Left lung (tissue), 10 donors: ENCODE measurements around the gene ADAP2. TPM values are rescaled to one million over a fixed set of nuclear protein-coding genes. Genes with fewer than 3 reads are reported as not detected.

Source experiments
- ATAC-seq: fragments of 200-7000 bp; cut with Tn5 transposase; one replicate; pipeline ENCODE4 v1.9.1; 2020; ENCODE audit warnings: moderate library complexity
- DNase-seq, 4 donors: peaks; one replicate each; pipeline ENCODE4 v3.0.0-alpha.2; 2013 to 2020
- H3K27ac ChIP-seq, 2 donors: fragments of 200-600 bp; sonication (generic) in 1 of 2; one replicate each; pipeline versions ENCODE4 v1.5.0 to v1.8.0; 2020 to 2021
- H3K27me3 ChIP-seq, 2 donors: fragments of 200-600 bp; sonication (generic) in 1 of 2; one replicate each; pipeline versions ENCODE4 v1.5.0 to v1.8.0; 2020 to 2021
- H3K36me3 ChIP-seq, 2 donors: fragments of 200-600 bp; sonication (generic) in 1 of 2; one replicate each; pipeline versions ENCODE4 v1.5.0 to v1.8.0; 2020 to 2021
- H3K4me1 ChIP-seq, 2 donors: fragments of 200-600 bp; one replicate each; pipeline ENCODE4 v1.8.0; 2021
- H3K4me3 ChIP-seq, 2 donors: fragments of 200-600 bp; sonication (generic) in 1 of 2; one replicate each; pipeline versions ENCODE4 v1.5.0 to v1.8.0; 2020 to 2021; ENCODE audit warnings: mild to moderate bottlenecking in 1 of 2
- H3K9me3 ChIP-seq, 2 donors: fragments of 200-600 bp; sonication (generic) in 1 of 2; one replicate each; pipeline versions ENCODE4 v1.5.0 to v1.8.0; 2020 to 2021
- intact Hi-C, 2 donors: fragments of 100-400 bp; cut with DNase I; formaldehyde crosslinking; loops; one replicate each; pipeline versions ENCODE4 v1.11.2 to v1.14.2; 2022
- polyA plus RNA-seq, 6 donors: library from polyadenylated mRNA; unstranded; fragments of 120-200 nt; gene quantifications; one replicate each; pipeline ENCODE4 v1.2.1, GENCODE V29; 2013; ENCODE audit not compliant: insufficient read length in 6 of 6
- total RNA-seq, 2 donors: library from RNA; stranded (reverse); fragmentation: NEBNext Ultra II Directional; extraction: Animal tissue kit (Norgen Biotek cat#: 25700); gene quantifications; one replicate each; pipeline ENCODE4 v1.2.1, GENCODE V29; 2021
- TF ChIP-seq, protein P1 (sequence below), 2 donors: fragments of 200-600 bp; sonication (generic) in 1 of 2; IDR thresholded peaks; one replicate each; pipeline versions ENCODE4 v1.5.0 to v1.8.0; 2021; ENCODE audit warnings: antibody characterized with exemption in 2 of 2
- donor health status: DM: no; HTN: yes; CAD: no.
- donor health status: DM: no; HTN: no; CAD: no.

ADAP2 gene
- total and polyA plus RNA-seq, 8 donors, result 4.4 to 46.1 (median 5.5) TPM

DNA sequence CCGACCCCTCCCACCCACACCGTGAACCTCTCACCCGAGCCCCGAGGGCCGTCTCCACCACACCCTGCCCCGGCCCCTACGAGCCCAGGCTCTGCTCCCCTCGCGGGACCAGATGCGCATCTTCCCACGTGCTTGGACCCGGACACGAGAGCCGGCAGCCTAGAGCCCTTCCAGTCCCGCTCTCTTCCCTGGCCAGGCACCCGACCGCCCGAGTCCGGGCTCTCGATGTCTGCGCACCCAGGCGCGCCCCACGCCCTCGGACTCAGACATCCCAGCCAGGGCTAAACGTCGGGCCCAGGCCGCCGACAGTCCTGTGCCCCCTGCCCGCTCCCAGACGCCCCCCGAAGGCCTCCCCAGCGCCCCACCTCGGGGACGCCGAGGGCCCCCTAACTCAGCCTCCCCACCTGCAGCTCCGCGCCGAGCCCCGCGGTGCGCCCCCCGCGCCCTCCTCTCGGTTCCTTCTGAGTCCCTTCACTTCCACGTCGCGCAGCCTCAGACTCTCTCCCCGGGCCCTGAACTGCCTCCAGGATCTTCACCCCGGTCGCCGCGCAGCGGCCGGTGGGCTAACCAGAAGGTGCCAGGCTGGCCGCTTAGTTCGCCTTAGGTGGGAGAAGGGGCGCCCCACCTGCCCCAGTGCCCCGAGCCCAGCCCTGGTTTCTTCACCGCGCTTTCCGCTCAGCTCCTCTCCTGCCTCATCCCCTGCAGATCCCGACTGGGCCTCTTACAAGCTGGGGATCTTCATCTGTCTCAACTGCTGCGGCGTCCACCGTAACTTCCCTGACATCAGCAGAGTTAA, 688 bp downstream of the ADAP2 start:
- Histone ChIP-seq H3K27ac (peak overlapping the region in 1 of 2 donors; percentile 50), H3K4me1 (peaks cover 0 to 23% of the 10 kb centered on the region in 2 donors), H3K36me3 (peaks cover 0 to 29% of the 10 kb centered on the region in 2 donors), H3K27me3 (peaks cover 11 to 42% of the 10 kb centered on the region in 2 donors), H3K4me3 (peak overlapping the region; percentile 47 to 63), H3K9me3 (no peaks in the 10 kb centered on the region)
- peak in 2 of 4 donors; percentile 35 to 84 for DNase-seq
- TF ChIP-seq, protein P1, sequence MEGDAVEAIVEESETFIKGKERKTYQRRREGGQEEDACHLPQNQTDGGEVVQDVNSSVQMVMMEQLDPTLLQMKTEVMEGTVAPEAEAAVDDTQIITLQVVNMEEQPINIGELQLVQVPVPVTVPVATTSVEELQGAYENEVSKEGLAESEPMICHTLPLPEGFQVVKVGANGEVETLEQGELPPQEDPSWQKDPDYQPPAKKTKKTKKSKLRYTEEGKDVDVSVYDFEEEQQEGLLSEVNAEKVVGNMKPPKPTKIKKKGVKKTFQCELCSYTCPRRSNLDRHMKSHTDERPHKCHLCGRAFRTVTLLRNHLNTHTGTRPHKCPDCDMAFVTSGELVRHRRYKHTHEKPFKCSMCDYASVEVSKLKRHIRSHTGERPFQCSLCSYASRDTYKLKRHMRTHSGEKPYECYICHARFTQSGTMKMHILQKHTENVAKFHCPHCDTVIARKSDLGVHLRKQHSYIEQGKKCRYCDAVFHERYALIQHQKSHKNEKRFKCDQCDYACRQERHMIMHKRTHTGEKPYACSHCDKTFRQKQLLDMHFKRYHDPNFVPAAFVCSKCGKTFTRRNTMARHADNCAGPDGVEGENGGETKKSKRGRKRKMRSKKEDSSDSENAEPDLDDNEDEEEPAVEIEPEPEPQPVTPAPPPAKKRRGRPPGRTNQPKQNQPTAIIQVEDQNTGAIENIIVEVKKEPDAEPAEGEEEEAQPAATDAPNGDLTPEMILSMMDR (IDR thresholded peaks at IDR 0.05), result no peak
- peak; percentile 58 for ATAC-seq
- intact Hi-C loops, result no loop called here

DNA sequence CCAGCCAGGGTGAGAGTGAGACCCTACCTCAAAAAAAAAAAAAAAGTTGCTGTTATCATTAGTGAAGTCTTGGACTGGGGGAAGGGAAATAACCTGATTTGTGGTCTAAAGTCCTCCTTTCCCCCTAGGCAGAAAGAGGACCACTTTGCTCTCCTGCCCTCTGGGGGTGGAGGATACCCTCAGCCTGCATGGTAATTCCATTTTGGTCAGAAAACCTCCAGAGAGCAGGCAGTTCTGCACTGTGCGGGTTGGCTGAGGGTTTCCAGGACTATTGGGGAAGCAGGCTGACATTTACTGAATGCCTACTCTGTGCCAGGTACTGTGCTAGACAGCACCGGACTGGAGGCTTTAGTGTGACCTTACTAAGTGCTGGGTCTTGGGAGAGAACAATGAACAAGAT, 2.6 kb downstream of the ADAP2 start:
- H3K36me3 ChIP-seq, result peaks cover 0 to 29% of the 10 kb centered on the region in 2 donors
- peaks cover 0 to 23% of the 10 kb centered on the region in 2 donors for H3K4me1 ChIP-seq
- no peak for DNase-seq
- no peak overlapping the region for H3K27ac ChIP-seq
- TF ChIP-seq, protein P1 (IDR thresholded peaks at IDR 0.05), result no peak
- H3K4me3 ChIP-seq, result no peak overlapping the region
- intact Hi-C loops, result no loop called here
- no peaks in the 10 kb centered on the region for H3K9me3 ChIP-seq
- no peak for ATAC-seq
- peaks cover 11 to 42% of the 10 kb centered on the region in 2 donors for H3K27me3 ChIP-seq

DNA sequence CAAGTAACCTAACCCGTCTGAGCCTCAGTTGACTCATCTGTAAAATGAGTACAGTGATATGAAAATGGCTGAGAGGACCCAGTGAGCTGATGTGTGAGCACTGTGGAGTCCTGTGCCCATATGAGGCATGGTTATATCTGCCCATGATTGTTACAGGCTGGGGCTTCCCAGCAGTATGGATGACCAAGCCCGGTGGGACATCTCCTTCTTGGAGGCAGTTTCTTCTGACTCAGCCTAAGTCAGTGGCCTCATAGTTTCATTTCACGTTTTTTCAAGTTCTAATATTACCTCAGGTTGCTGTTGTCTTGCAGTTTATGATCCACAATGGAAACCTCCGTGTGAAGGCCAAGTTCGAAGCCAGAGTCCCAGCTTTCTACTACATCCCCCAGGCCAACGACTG, 4.8 kb downstream of the ADAP2 start:
- peaks cover 0 to 42% of the 10 kb centered on the region in 2 donors for H3K36me3 ChIP-seq
- peaks cover 11 to 34% of the 10 kb centered on the region in 2 donors for H3K27me3 ChIP-seq
- no peak for DNase-seq
- H3K4me3 ChIP-seq, result no peak overlapping the region
- no peak overlapping the region for H3K27ac ChIP-seq
- no peak for ATAC-seq
- no peaks in the 10 kb centered on the region for H3K9me3 ChIP-seq
- intact Hi-C loops, result no loop called here
- H3K4me1 ChIP-seq, result peaks cover 0 to 16% of the 10 kb centered on the region in 2 donors
- TF ChIP-seq, protein P1 (IDR thresholded peaks at IDR 0.05), result no peak

DNA sequence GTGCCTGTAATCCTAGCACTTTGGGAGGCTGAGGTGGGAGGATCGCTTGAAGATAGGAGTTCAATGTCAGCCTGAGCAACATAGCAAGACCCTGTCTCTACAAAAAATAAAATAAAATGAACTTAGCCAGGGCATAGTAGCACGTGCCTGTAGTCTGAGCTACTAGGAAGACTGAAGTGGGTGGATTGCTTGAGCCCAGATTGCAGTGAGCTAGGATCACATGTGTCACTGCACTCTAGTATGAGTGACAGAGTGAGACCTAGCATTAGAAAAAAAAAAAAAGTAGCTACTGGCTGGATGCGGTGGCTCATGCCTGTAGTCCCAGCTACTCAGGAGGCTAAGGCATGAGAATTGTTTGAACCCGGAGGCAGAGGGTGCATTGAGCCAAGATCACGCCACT, 6.0 kb downstream of the ADAP2 start:
- no peak overlapping the region for H3K27ac ChIP-seq
- no peak for ATAC-seq
- intact Hi-C loops, result no loop called here

DNA sequence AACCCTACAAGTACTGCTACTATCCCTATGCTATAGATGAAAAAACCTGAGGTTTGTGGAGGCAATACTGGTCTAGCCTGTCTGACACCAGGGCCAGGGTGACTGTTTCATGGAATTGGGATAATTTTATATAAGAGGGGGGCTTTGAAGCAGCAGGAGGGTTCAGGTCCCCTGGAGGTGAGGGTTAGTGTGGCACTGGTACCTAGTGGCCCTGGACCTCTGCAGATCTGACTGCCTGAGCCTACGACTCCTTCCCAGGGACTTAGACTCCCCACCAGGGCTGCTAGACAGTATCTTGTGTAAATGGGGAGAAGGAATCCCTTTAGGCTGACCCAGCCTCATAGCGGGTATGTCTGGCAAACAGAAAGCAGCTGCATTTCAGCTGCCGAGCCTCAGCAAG, 6.8 kb downstream of the ADAP2 start:
- Histone ChIP-seq H3K4me1 (no peaks in the 10 kb centered on the region), H3K27ac (no peak overlapping the region), H3K27me3 (peaks cover under 1 to 14% of the 10 kb centered on the region in 2 donors), H3K9me3 (no peaks in the 10 kb centered on the region), H3K36me3 (peaks cover 0 to 56% of the 10 kb centered on the region in 2 donors), H3K4me3 (no peak overlapping the region)
- intact Hi-C loops, result no loop called here
- TF ChIP-seq, protein P1 (IDR thresholded peaks at IDR 0.05), result no peak
- no peak for DNase-seq
- ATAC-seq, result no peak

More for the DNA sequence above, 6.0 kb downstream of the ADAP2 start:
- H3K36me3 ChIP-seq, result peaks cover 0 to 52% of the 10 kb centered on the region in 2 donors
- TF ChIP-seq, protein P1 (IDR thresholded peaks at IDR 0.05), result no peak
- peaks cover 0 to 4% of the 10 kb centered on the region in 2 donors for H3K4me1 ChIP-seq
- DNase-seq, result no peak
- H3K9me3 ChIP-seq, result no peaks in the 10 kb centered on the region
- H3K27me3 ChIP-seq, result peaks cover 8 to 22% of the 10 kb centered on the region in 2 donors
- H3K4me3 ChIP-seq, result no peak overlapping the region
